ENCODE data around the gene MUC4. TPM values are rescaled to one million over a fixed set of nuclear protein-coding genes. Genes with fewer than 3 reads are reported as not detected.
A peak's percentile ranks its signal among the peaks of the same experiment; 100 is the strongest.

MUC4 gene
- total RNA-seq, 1 donor from 2014 or later = 0.60 TPM

- Mint-ChIP-seq H3K4me3 (ENCODE audit: low read depth) (no peak overlapping the region), H3K27ac (no peak overlapping the region), H3K36me3 (ENCODE audit: insufficient read depth) (no peaks in the 10 kb centered on the region), H3K9me3 (ENCODE audit: low read depth) (peaks cover 3% of the 10 kb centered on the region), H3K4me1 (ENCODE audit: low read depth) (no peaks in the 10 kb centered on the region), H3K27me3 (peaks cover 10% of the 10 kb centered on the region)
- DNase-seq (ENCODE audit: low spot score, unreplicated experiment) = peak; percentile 75
- peak; percentile 100 for TF ChIP-seq CTCF (IDR thresholded peaks at IDR 0.05; ENCODE audit: unreplicated experiment)
Measured at GRCh38 chr3:195850857-195851543, 39.3 kb upstream of the MUC4 start.

GRCh38 chr3:195849322-195850074 is 37.8 kb upstream of the MUC4 start:
- Mint-ChIP-seq H3K9me3 (ENCODE audit: low read depth) (peaks cover 3% of the 10 kb centered on the region), H3K4me3 (ENCODE audit: low read depth) (no peak overlapping the region), H3K36me3 (ENCODE audit: insufficient read depth) (no peaks in the 10 kb centered on the region), H3K27ac (no peak overlapping the region), H3K4me1 (ENCODE audit: low read depth) (no peaks in the 10 kb centered on the region), H3K27me3 (peaks cover 10% of the 10 kb centered on the region)
- TF ChIP-seq CTCF (IDR thresholded peaks at IDR 0.05; ENCODE audit: unreplicated experiment) = no peak
- DNase-seq (ENCODE audit: low spot score, unreplicated experiment) = no peak

GRCh38 chr3:195847055-195847950 is 35.6 kb upstream of the MUC4 start:
- H3K9me3 Mint-ChIP-seq (ENCODE audit: low read depth) = peaks cover 3% of the 10 kb centered on the region
- H3K27ac Mint-ChIP-seq = no peak overlapping the region
- no peak overlapping the region for H3K4me3 Mint-ChIP-seq (ENCODE audit: low read depth)
- no peak for TF ChIP-seq CTCF (IDR thresholded peaks at IDR 0.05; ENCODE audit: unreplicated experiment)
- H3K36me3 Mint-ChIP-seq (ENCODE audit: insufficient read depth) = no peaks in the 10 kb centered on the region
- DNase-seq (ENCODE audit: low spot score, unreplicated experiment) = no peak
- no peaks in the 10 kb centered on the region for H3K4me1 Mint-ChIP-seq (ENCODE audit: low read depth)
- H3K27me3 Mint-ChIP-seq = peaks cover 16% of the 10 kb centered on the region

- Mint-ChIP-seq H3K27ac (no peak overlapping the region), H3K27me3 (peaks cover 6% of the 10 kb centered on the region), H3K9me3 (ENCODE audit: low read depth) (peaks cover 3% of the 10 kb centered on the region), H3K4me3 (ENCODE audit: low read depth) (no peak overlapping the region), H3K36me3 (ENCODE audit: insufficient read depth) (no peaks in the 10 kb centered on the region), H3K4me1 (ENCODE audit: low read depth) (no peaks in the 10 kb centered on the region)
- DNase-seq (ENCODE audit: low spot score, unreplicated experiment) = no peak
- TF ChIP-seq CTCF (IDR thresholded peaks at IDR 0.05; ENCODE audit: unreplicated experiment) = no peak
Measured at GRCh38 chr3:195845483-195845882, 33.8 kb upstream of the MUC4 start.

- no peak for DNase-seq (ENCODE audit: low spot score, unreplicated experiment)
- TF ChIP-seq CTCF (IDR thresholded peaks at IDR 0.05; ENCODE audit: unreplicated experiment) = no peak
- Mint-ChIP-seq H3K4me3 (ENCODE audit: low read depth) (no peak overlapping the region), H3K27me3 (peaks cover 6% of the 10 kb centered on the region), H3K9me3 (ENCODE audit: low read depth) (peaks cover 3% of the 10 kb centered on the region), H3K4me1 (ENCODE audit: low read depth) (no peaks in the 10 kb centered on the region), H3K27ac (no peak overlapping the region), H3K36me3 (ENCODE audit: insufficient read depth) (no peaks in the 10 kb centered on the region)
Measured at GRCh38 chr3:195844671-195845218, 33.0 kb upstream of the MUC4 start.
